Mesenchymal stem cell (in vitro differentiated cells and primary cell): Measurements from ENCODE around the gene PPP1R13B.
A peak's percentile ranks its signal among the peaks of the same experiment; 100 is the strongest.

Experiments used
- DNase-seq: peaks from one replicate; pipeline ENCODE4 v3.0.0-alpha.2; 2013
- H2AFZ ChIP-seq: one replicate; pipeline ENCODE4 v1.6.1; 2013; ENCODE audit warnings: low read depth, mild to moderate bottlenecking, control low read depth, inconsistent platforms, low read length, moderate library complexity
- H2AK5ac ChIP-seq: 2 replicates; pipeline ENCODE4 v1.6.1; 2013; ENCODE audit warnings: low read length, moderate library complexity, mild to moderate bottlenecking, inconsistent platforms; ENCODE audit not compliant: severe bottlenecking
- H2BK120ac ChIP-seq: one replicate; pipeline ENCODE4 v1.6.1; 2013; ENCODE audit warnings: low read depth, mild to moderate bottlenecking, inconsistent platforms, low read length, moderate library complexity
- H2BK12ac ChIP-seq, 2 experiments: one replicate each; pipeline ENCODE4 v1.6.1; 2013; ENCODE audit warnings: inconsistent platforms in 2 of 2, low read length in 2 of 2, mild to moderate bottlenecking in 2 of 2, moderate library complexity in 2 of 2, control low read depth in 1 of 2
- H2BK15ac ChIP-seq: one replicate; pipeline ENCODE4 v1.6.1; 2013; ENCODE audit warnings: mild to moderate bottlenecking, low read depth, inconsistent platforms; ENCODE audit not compliant: poor library complexity, severe bottlenecking
- H2BK5ac ChIP-seq: 2 replicates; pipeline ENCODE4 v1.6.1; 2013; ENCODE audit warnings: low read depth, mild to moderate bottlenecking, low read length, control low read depth, inconsistent platforms; ENCODE audit not compliant: poor library complexity, severe bottlenecking
- H3K14ac ChIP-seq, 2 experiments: one replicate each; pipeline ENCODE4 v1.6.1; 2013; ENCODE audit warnings: inconsistent platforms in 2 of 2, low read length in 2 of 2, control low read depth in 1 of 2, mild to moderate bottlenecking in 1 of 2, moderate library complexity in 1 of 2
- H3K18ac ChIP-seq, 2 experiments: one replicate each; pipeline ENCODE4 v1.6.1; 2013; ENCODE audit warnings: inconsistent platforms in 2 of 2, low read length in 2 of 2, control low read depth in 1 of 2, low read depth in 1 of 2, mild to moderate bottlenecking in 1 of 2
- H3K23ac ChIP-seq, 2 experiments: one replicate each; pipeline ENCODE4 v1.6.1; 2013; ENCODE audit warnings: inconsistent platforms in 2 of 2, low read length in 2 of 2, mild to moderate bottlenecking in 2 of 2, moderate library complexity in 2 of 2, control low read depth in 1 of 2
- H3K27ac ChIP-seq: 2 replicates; pipeline ENCODE4 v1.5.1; 2013; ENCODE audit warnings: mild to moderate bottlenecking, moderate library complexity, low read length, control low read depth, inconsistent platforms; ENCODE audit not compliant: poor library complexity, severe bottlenecking
- H3K27me3 ChIP-seq, 2 experiments: 2 replicates each; pipeline versions ENCODE4 v1.6.1 to v1.7.0; 2013; ENCODE audit warnings: low read length in 2 of 2, mild to moderate bottlenecking in 2 of 2, moderate library complexity in 2 of 2, control low read depth in 1 of 2, inconsistent platforms in 1 of 2; ENCODE audit not compliant: control insufficient read depth in 1 of 2, insufficient read depth in 1 of 2
- H3K36me3 ChIP-seq, 2 experiments: 2 replicates each; pipeline versions ENCODE4 v1.6.1 to v1.7.0; 2013; ENCODE audit warnings: low read length in 2 of 2, control low read depth in 1 of 2, inconsistent platforms in 1 of 2, low read depth in 1 of 2, mild to moderate bottlenecking in 1 of 2; ENCODE audit not compliant: insufficient read depth in 2 of 2, control insufficient read depth in 1 of 2
- H3K4ac ChIP-seq, 2 experiments: one replicate each; pipeline ENCODE4 v1.6.1; 2013; ENCODE audit warnings: inconsistent platforms in 2 of 2, low read length in 2 of 2, mild to moderate bottlenecking in 2 of 2, moderate library complexity in 2 of 2, control low read depth in 1 of 2, low read depth in 1 of 2
- H3K4me1 ChIP-seq: 2 replicates; pipeline ENCODE4 v1.6.1; 2013; ENCODE audit warnings: low read depth, low read length, control low read depth; ENCODE audit not compliant: control insufficient read depth, insufficient read depth
- H3K4me2 ChIP-seq: 2 replicates; pipeline ENCODE4 v1.6.1; 2013; ENCODE audit warnings: low read length, mild to moderate bottlenecking, inconsistent platforms; ENCODE audit not compliant: poor library complexity, severe bottlenecking
- H3K4me3 ChIP-seq, 2 experiments: 2 replicates each; pipeline versions ENCODE4 v1.5.1 to v1.7.0; 2013; ENCODE audit warnings: low read length in 2 of 2, mild to moderate bottlenecking in 2 of 2, control low read depth in 1 of 2, low read depth in 1 of 2; ENCODE audit not compliant: insufficient read depth in 1 of 2
- H3K79me1 ChIP-seq: replicated peaks from 2 replicates; pipeline ENCODE4 v1.6.1; 2013; ENCODE audit warnings: mild to moderate bottlenecking, control low read depth, low read length, inconsistent platforms; ENCODE audit not compliant: poor library complexity, severe bottlenecking
- H3K9ac ChIP-seq: 2 replicates; pipeline ENCODE4 v1.7.0; 2013; ENCODE audit warnings: mild to moderate bottlenecking, low read length, moderate library complexity
- H3K9me3 ChIP-seq: 2 replicates; pipeline ENCODE4 v1.7.0; 2013; ENCODE audit warnings: mild to moderate bottlenecking, low read length; ENCODE audit not compliant: control insufficient read depth
- H4K8ac ChIP-seq: one replicate; pipeline ENCODE4 v1.6.1; 2013; ENCODE audit warnings: inconsistent platforms, mild to moderate bottlenecking, low read length, moderate library complexity
- H4K91ac ChIP-seq: one replicate; pipeline ENCODE4 v1.6.1; 2013; ENCODE audit warnings: mild to moderate bottlenecking, low read length, inconsistent platforms
- WGBS: methylation state at CpG from one replicate; pipeline ENCODE4 v1.1.7; 2013; ENCODE audit warnings: mixed read lengths; 5-methylcytosine and 5-hydroxymethylcytosine counted together

PPP1R13B gene

DNA sequence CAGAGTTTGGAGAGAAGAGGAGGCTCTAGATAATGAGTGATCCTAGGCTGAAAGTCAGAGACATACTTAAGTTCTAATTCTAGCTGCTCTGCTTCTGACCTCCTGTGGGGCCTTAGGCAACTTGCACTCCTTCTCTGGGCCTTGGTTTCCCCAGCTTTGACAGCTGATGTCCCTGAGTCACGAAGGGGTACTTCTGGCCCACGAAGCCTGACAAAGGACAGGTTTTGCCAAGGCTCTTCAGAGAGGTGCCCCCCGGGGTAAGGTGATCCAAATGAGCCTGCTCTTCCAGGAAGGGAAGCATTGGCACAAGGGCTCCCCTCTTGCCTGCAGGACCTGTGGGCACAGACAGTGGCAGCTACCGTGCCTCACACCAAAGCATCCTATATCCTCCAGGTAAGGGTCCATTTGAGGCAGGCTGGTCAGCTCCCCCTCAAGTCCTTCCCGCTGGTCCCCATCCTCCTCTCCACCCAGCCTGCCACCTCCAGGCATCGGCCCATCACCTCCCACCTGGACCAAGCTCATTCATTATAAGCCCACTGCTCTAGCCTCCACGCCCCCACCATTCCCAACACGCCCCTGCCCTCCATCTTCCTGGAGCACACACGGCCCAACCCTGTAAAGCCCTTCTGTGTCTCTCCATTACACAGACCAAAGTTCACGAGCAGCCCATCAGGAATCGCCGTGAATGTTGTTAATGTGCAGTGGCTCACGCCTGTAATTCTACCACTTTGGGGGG is 1.9 kb upstream of the PPP1R13B start:
- no peak overlapping the region for H2BK120ac ChIP-seq
- no peak overlapping the region for H3K4ac ChIP-seq
- no peak overlapping the region for H2BK15ac ChIP-seq
- no peak overlapping the region for H3K4me2 ChIP-seq
- H3K79me1 ChIP-seq, result peaks cover 6% of the 10 kb centered on the region
- no peak overlapping the region for H2BK5ac ChIP-seq
- no peak overlapping the region for H3K4me3 ChIP-seq
- no peak overlapping the region for H3K23ac ChIP-seq
- no peak overlapping the region for H3K18ac ChIP-seq
- no peak overlapping the region for H3K9ac ChIP-seq
- H3K27ac ChIP-seq, result no peak overlapping the region
- no peaks in the 10 kb centered on the region for H3K36me3 ChIP-seq
- peak overlapping the region; percentile 3 for H4K91ac ChIP-seq
- H4K8ac ChIP-seq, result no peak overlapping the region
- H3K4me1 ChIP-seq, result peaks cover 14% of the 10 kb centered on the region
- DNase-seq, result no peak
- H2BK12ac ChIP-seq, result no peak overlapping the region
- no peaks in the 10 kb centered on the region for H3K9me3 ChIP-seq
- no peak overlapping the region for H3K14ac ChIP-seq
- H2AFZ ChIP-seq, result no peak overlapping the region
- peaks cover 7 to 43% of the 10 kb centered on the region in 2 experiments for H3K27me3 ChIP-seq
- no peak overlapping the region for H2AK5ac ChIP-seq
- 83% methylated on average over 10 of the region's 13 CpGs for WGBS

DNA sequence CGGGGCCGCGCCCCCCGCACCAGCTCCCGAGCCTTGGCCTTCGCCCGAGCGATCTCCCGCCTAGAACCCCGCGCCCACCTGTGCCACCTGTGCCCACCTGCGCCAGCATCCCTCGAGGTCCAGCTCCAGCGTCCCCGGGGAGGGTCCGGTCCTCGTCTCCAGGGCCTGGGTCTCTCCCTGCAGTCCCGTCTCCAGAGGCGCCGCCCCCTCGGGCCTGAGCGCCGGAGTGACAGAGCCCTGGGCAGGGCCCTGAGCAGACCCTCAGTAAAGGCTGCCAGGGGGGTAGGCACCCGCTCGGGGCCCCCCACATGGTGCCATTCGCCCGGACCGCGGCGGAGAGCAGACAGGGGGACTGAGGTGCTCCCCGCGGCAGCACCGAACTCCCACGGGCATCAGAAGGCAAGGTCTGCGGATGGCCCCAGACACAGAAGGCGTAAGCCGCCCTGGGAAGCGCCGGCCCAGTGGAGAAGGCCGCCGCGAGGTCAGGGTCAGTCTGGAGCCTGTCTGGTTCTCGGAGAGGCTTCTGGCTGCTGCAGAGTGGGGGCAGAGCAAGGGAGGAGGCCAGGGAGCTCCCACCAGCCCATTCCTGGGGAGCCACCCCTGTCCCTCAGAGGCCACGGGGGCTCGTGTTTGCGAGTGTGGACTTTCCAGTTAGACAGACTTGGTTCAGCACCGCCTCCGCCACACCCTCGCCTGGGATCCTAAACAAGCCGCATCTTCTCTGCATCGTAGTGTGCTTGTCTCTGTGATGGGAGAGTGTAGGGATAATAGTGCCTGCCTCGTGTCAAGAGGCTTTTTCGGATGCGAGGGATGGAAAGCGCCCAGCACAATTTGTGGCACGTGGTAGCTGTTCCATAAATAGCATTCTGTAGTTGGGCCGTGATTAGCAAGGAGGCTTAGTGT is 1.1 kb upstream of the PPP1R13B start:
- Histone ChIP-seq H4K91ac (no peak overlapping the region), H2BK15ac (no peak overlapping the region), H2BK120ac (no peak overlapping the region), H3K36me3 (peaks cover 0 to 3% of the 10 kb centered on the region in 2 experiments), H4K8ac (peak overlapping the region; percentile 49), H3K27ac (no peak overlapping the region), H3K27me3 (peaks cover 7 to 47% of the 10 kb centered on the region in 2 experiments), H2BK12ac (no peak overlapping the region), H3K14ac (no peak overlapping the region), H3K9me3 (no peaks in the 10 kb centered on the region), H2AFZ (peak overlapping the region; percentile 43), H2BK5ac (no peak overlapping the region), H2AK5ac (no peak overlapping the region), H3K4me3 (peak overlapping the region; percentile 71 to 78), H3K4me2 (peak overlapping the region; percentile 94), H3K79me1 (peaks cover 10% of the 10 kb centered on the region), H3K18ac (peak overlapping the region in 1 of 2 experiments; percentile 19), H3K4ac (no peak overlapping the region), H3K9ac (no peak overlapping the region), H3K4me1 (peaks cover 14% of the 10 kb centered on the region), H3K23ac (no peak overlapping the region)
- WGBS, result 21% methylated on average over 57 of the region's 57 CpGs
- DNase-seq, result peak; percentile 53

DNA sequence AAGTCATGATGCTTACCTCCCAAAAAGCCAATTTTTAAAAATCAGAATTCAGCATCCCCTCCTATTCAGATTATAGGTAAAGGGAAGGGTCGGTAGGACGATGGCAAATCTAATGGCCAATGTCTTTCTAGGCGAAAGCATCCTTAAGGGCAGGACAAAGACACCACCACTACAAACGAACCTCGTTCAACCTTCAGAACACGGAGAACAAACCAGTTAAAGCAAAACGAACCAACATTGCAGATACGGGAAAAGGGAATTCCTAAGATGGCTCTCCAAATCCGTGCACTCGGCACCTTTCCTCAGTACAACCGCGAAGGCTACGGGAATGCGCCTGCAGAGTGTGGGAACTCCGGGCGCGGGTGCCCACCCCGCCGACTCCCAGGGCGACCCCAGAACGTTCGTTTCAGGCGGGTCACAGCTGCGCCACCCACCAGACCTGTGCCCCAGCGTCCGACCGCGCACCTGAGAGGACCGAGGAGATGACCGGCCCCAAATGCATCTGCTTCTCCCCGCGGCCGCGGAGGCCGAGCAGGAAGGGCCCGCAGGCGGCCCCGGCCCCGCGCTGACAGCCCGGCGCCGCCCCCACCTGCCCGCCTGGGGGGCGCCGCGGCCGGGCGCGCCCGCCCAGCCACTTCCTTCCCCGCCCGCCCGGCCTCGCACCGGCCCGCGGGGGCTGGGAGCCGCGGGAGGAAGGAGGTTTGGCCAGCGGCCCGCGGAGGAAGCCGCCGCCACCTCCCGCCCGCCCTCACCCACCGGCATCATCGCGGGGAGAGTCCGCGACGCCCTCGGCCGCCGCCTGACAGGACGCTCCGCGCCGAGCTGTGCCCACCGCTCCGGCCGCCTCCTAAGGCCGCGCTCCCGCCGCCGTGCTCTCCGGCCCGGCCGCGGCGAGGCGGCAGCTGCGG is 578 bp downstream of the PPP1R13B start:
- Histone ChIP-seq H2BK5ac (no peak overlapping the region), H3K4me3 (peak overlapping the region; percentile 80 to 86), H3K4me2 (peak overlapping the region; percentile 99), H4K8ac (no peak overlapping the region), H3K4me1 (peaks cover 14% of the 10 kb centered on the region), H3K14ac (peak overlapping the region in 1 of 2 experiments; percentile 86), H3K9me3 (no peaks in the 10 kb centered on the region), H2AFZ (peak overlapping the region; percentile 53), H3K27me3 (peaks cover 7 to 47% of the 10 kb centered on the region in 2 experiments), H3K23ac (peak overlapping the region in 1 of 2 experiments; percentile 93), H3K36me3 (peaks cover 0 to 3% of the 10 kb centered on the region in 2 experiments), H4K91ac (no peak overlapping the region), H2BK12ac (no peak overlapping the region), H3K79me1 (peaks cover 10% of the 10 kb centered on the region), H3K4ac (peak overlapping the region in 1 of 2 experiments; percentile 51), H2BK15ac (no peak overlapping the region), H2AK5ac (no peak overlapping the region), H3K18ac (peak overlapping the region in 1 of 2 experiments; percentile 76), H2BK120ac (no peak overlapping the region), H3K27ac (no peak overlapping the region), H3K9ac (peak overlapping the region; percentile 37)
- DNase-seq, result peak; percentile 8
- under 1% methylated on average over 32 of the region's 95 CpGs for WGBS
